Left forelimb (tissue), 1 donor: Measurements from ENCODE around the gene CALN1.
"Not testable (repeated sequence)": the region's sequence is repeated elsewhere in the genome, so short reads cannot be mapped to it uniquely, and the experiment has no call there.

ENCODE experiments used
- DNase-seq: peaks from one replicate; pipeline ENCODE4 v3.0.0-alpha.2; 2018; ENCODE audit warnings: low spot score

Gene CALN1

DNA sequence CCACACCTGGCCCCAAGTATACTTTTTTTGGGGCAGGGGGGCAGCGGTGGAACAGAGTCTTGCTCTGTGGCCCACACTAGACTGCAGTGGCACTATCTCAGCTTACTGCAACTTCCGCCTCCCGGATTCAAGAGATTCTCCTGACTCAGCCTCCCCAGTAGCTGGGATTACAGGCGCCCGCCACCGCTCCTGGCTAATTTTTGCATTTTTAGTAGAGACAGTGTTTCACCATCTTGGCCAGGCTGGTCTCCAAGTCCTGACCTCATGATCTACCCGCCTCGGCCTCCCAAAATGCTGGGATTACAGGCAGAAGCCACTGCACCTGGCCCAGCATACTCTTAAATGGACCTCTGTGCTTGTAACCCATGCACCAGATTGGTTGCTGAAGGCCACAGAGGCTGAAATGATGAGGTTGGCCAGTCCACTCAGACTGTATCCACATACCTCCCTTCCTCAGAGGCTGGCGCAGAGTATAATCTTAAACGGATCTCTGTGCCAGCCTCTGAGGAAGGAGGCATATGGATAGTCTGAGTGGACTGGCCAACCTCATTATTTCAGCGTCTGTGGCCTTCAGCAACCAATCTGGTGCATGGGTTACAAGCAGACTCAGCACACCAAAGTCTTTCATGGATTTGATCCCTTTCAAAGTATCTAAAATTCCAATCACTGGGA is 3.0 kb downstream of the CALN1 start:
- DNase-seq: no peak

- no peak for DNase-seq
These were observed 5.2 kb downstream of the CALN1 start for GRCh38 chr7:72406820-72407403.

DNA sequence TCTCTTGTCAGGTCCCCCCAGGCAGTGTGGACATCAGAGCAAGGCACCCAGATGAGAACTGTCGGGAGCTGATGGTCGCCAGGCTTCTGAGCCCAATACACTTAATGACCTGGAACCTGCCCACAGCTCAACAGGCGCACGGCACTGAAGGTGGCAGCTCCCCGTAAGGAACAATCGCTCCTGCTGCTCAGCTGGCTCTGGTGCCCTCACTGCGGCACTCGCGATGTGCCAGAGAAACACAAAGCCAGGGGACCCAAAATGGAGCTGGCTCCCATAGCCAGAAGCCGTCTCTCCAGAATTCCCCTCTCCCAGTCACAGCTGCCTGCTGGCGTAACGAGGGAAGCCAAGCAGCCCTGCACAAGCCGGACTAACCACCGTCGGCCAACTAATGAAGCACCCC is 6.3 kb downstream of the CALN1 start:
- DNase-seq: no peak

DNA sequence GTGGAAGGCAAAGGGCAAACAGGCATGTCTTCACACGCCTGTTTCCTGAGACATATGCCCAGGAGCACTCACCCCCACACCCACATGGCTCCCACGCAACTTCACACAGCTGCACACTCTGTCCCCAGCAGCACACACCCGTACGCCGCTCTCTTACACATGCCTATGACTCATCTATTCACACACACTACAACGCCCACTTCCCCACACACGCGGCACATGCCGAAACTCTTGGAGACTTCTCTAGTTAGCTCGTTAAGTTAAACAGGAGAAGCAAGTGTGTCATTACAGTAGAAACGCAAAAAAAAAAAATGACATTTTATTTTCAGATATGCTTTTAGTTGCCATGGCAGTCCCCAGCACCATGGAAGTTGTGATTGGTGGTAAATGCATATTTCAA is 6.7 kb downstream of the CALN1 start:
- DNase-seq: no peak

DNA sequence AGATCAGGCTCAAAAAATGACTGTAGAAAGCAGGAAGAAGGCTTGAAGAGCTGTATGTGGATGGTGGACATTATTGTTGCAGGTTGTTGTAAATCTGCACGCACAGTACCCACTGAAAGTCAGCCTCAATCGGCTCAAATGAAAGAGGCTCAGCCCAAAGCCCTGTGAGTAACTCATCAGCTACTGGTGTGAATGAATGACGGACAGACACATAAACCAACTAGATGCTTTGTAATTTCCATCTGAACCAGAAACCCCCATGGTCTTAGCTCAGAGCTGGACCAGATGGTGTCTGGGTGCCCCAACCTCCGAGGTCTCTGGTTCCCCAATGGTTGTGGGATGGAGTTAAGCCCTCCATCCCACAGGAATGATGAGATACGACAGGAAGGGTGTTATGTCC is 7.4 kb downstream of the CALN1 start:
- DNase-seq: no peak

GRCh38 chr7:72403458-72404076 is 8.6 kb downstream of the CALN1 start:
- no peak for DNase-seq

GRCh38 chr7:72394016-72394415 is 18.1 kb downstream of the CALN1 start:
- no peak for DNase-seq

DNA sequence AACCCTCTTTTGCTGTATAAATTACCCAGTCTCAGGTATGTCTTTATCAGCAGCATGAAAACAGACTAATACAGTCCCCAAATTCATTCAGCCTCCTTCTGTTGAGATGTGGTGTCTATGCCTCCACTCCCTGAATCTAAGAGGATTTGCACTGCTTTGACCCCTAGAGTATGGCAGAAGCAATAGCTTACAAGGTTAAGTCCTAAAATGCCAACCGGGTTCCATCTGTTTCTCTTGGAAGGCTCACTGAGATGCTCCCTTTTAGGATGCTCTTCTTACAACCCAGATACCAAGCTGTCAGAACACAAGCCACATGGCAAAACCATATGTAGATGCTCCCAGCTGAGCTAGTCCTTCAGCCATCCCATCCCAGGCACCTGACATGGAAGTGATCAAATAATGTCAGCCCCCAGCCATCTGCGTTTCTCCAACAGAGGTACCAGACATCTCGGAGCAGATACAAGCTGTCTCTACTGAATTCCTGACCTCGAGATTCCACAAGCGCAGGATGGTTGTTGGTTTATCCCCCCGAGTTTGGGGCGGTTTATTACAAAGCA is 20.2 kb downstream of the CALN1 start:
- no peak for DNase-seq

- no peak for DNase-seq
These were observed 26.0 kb downstream of the CALN1 start for GRCh38 chr7:72386118-72386517.

GRCh38 chr7:72362246-72362645 is 49.9 kb downstream of the CALN1 start:
- no peak for DNase-seq

- no peak for DNase-seq
These were observed 66.9 kb downstream of the CALN1 start for GRCh38 chr7:72345208-72345727.

GRCh38 chr7:72343991-72344390 is 68.1 kb downstream of the CALN1 start:
- DNase-seq: no peak

DNA sequence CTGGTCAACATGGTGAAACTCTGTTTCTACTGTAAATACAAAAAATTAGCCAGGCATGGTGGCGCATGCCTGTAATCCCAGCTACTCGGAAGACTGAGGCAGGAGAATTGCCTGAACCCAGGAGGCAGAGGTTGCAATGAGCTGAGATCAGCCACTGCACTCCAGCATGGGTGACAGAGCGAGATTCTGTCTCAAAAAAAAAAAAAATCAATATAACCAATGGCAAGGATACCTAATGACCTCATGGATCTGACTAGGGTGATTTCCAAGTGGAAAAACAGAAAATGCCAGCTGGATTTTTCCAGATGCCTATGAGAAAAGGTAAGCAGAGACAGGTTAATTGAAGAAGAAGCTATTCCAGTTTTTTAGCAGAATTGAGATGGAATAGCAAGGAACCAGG is 68.8 kb downstream of the CALN1 start:
- not testable (repeated sequence) for DNase-seq

DNA sequence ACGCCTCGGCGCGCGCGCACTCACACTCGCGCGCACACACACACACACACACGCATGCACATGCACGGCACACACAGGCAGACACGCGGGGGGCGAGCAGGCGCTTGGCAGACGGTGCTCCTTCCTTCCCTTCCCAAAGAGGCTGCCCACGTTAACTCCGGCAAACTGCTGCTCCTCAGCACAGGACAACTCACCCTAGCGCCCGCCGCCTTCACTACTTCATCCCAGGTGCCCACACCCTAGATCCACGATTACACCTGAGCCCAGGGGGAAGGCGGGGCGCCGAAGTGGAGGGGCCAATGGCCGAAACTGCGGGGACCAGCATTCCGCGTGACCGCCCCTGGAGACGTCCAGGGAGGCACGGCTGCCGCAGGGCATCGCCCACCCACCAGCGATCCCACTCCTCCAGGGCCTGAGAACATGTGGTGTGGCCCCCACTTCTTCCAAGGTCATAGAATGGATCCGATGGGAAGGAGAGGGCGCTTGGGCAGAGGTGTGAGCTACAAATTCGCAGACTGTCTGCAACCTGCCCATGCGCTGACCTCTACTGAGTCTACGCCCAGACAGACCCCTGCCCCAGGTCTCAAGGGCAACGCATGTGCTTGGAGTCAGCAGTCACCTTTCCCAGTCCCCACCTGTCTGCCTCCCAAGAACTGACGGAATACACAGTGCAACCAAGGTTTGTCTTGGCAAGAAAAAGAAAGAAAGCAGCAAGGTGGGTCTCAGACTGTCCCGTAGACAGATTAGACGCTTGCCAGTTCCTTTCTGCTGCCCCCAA is 74.6 kb downstream of the CALN1 start:
- no peak for DNase-seq

DNA sequence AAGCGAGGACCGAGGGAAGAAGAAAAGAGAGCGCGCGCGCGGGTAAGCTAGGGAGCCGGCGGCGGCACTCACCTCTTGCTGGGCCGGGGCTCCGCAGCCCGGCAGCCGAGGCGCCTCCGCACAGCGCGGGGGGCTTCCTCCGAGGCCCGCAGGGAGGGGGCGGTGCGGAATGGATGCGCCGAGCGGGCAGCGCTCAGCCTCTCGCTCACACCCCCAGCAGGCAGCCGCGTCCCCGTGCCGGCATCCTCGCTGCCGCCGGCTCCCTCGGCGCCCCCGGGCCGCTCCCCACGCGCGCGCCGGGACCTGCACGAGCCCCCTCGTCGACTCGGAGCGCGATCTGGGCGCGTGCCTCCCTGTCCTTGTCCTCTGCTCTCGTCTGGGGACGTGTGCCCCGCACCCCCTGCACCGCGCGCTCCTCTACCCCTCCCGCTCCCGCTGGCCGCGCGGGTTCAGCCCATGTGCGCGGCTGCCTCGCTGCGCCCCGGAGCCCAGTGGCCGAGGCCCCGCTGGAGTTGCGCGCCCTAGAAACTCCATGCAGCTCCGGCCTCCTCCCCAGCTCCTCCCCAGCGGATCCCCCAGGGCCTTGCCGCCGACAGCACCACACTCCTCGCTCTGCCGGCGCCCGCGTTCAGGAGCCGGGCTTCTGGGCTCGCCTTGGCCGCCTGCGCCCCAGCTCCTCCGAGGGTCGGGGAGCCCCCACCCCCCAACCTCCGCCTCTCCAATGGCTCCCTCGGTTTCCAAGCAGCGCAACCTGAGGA is 75.3 kb downstream of the CALN1 start:
- DNase-seq: no peak

GRCh38 chr7:72336382-72336631 is 75.8 kb downstream of the CALN1 start:
- no peak for DNase-seq

DNA sequence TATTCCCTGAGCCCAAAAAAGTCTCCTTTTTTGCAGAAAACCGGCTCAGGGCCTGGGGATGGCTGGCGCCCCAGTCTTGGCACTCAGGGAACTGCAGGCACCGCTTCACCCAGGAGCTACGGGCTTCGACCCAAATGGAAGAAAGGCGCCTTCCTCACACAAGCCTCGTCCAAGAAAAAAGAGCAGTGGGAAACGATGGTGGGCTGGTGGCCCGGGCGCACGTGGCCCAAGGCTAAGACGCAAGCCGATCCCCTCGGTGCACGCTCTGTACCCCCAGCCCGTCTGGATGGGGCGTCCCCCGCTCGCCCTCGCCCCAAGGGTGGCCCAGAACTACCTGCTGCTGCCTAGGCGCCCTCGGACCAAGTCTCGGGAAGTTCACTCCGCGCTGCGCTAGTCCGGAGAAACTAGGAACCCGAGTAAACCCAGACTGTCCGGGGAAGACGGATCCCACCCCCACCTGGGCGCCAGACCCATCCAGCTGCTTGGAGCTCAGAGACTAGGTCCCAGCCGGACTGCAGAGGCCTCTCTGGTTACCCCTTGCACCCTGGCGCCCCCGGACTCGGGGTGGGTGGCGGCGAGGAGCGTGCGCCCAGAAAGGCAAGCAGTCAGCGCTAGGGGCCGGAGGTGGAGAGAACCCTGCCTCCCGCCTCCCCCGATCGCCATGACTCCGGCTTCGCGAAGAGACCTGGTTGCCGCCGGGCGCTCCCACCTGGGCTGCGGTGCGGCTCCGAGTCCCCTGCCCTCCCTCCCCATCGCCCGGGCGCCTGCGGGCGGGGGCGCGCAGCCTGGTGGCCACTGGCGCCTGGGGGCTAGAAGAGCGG is 76.4 kb downstream of the CALN1 start:
- no peak for DNase-seq

DNA sequence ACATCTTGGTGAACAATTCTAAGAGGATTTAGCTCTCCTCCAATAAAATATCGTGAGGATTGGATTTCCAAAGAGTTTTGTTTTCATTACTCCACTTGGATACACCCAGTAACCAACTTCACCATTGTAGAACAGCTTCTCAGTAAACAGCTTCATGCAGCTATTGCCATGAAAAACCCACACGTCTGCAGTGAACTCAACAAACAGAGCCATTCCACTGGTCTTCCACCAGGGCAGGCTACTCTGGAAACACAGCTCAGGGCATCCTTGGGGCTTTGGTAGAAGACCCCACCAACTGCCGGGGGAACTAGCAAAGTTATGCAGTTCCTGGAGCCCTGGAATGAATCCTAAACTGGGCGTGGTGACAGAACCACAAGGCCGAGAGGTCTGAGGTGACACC is 77.4 kb downstream of the CALN1 start:
- DNase-seq: no peak

GRCh38 chr7:72334066-72334465 is 78.1 kb downstream of the CALN1 start:
- no peak for DNase-seq

GRCh38 chr7:72326811-72327210 is 85.3 kb downstream of the CALN1 start:
- DNase-seq: no peak

DNA sequence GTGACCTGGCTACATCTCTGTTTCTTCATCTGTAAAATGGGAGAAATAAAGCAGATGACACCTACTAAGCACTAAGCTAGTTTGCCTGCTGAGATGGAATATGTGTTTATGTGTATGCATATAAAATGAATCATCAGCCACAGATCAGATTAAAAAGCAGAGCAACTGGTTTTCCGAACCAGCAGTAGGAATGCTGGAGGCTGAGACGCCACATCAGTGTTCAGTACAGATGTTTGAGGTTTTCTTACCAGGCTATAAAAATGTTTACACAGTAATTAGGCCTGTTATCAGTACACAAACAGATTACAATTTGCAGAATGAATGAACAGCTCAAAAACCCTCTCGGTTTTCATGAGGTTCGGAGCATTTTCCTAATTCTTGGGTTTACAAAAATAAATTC is 85.8 kb downstream of the CALN1 start:
- no peak for DNase-seq
